ENCODE data around the gene SERTAD2. TPM values are rescaled to one million over a fixed set of nuclear protein-coding genes. Genes with fewer than 3 reads are reported as not detected.

Gene SERTAD2
- total RNA-seq, 1 donor from 2014 or later, result 42.2 TPM

GRCh38 chr2:64699712-64700111 is 46.0 kb upstream of the SERTAD2 start:
- H3K27me3 ChIP-seq (ENCODE audit: insufficient read depth, low read length), result no peaks in the 10 kb centered on the region
- no peak overlapping the region for H3K9ac ChIP-seq (ENCODE audit: low read length)
- no peak overlapping the region for H3K4me3 ChIP-seq (ENCODE audit: insufficient read depth, low read depth, low read length)
- no peak for TF ChIP-seq CTCF (IDR thresholded peaks at IDR 0.05; ENCODE audit: insufficient read depth, low read depth, low read length)
- no peak for TF ChIP-seq EZH2 (IDR thresholded peaks at IDR 0.05; ENCODE audit: insufficient read depth, low read length)
- peaks cover 35% of the 10 kb centered on the region for H3K4me1 ChIP-seq (ENCODE audit: insufficient read depth, low read length)
- no peaks in the 10 kb centered on the region for H3K9me3 Mint-ChIP-seq (ENCODE audit: unreplicated experiment)
- no peaks in the 10 kb centered on the region for H3K79me2 ChIP-seq (ENCODE audit: insufficient read depth, low read length)
- H3K9me3 ChIP-seq (ENCODE audit: insufficient read depth, low read depth, low read length), result no peaks in the 10 kb centered on the region
- H3K27ac Mint-ChIP-seq (ENCODE audit: unreplicated experiment), result peak overlapping the region; percentile 97
- H3K27ac ChIP-seq (ENCODE audit: low read depth, low read length), result no peak overlapping the region
- no peaks in the 10 kb centered on the region for H3K36me3 Mint-ChIP-seq (ENCODE audit: low read depth, unreplicated experiment)
- no peaks in the 10 kb centered on the region for H4K20me1 ChIP-seq (ENCODE audit: insufficient read depth, low read length)
- no peak overlapping the region for H2AFZ ChIP-seq (ENCODE audit: low read depth, low read length)
- H3K36me3 ChIP-seq (ENCODE audit: insufficient read depth, low read length), result no peaks in the 10 kb centered on the region
- no peak for FAIRE-seq
- peaks cover 46% of the 10 kb centered on the region for H3K4me1 Mint-ChIP-seq (ENCODE audit: low read depth, unreplicated experiment)
- H3K27me3 Mint-ChIP-seq (ENCODE audit: low read depth, unreplicated experiment), result no peaks in the 10 kb centered on the region
- H3K4me3 Mint-ChIP-seq (ENCODE audit: unreplicated experiment), result no peak overlapping the region
- H3K4me2 ChIP-seq (ENCODE audit: low read length), result no peak overlapping the region
- no peak for DNase-seq (ENCODE audit: low read depth)

DNA sequence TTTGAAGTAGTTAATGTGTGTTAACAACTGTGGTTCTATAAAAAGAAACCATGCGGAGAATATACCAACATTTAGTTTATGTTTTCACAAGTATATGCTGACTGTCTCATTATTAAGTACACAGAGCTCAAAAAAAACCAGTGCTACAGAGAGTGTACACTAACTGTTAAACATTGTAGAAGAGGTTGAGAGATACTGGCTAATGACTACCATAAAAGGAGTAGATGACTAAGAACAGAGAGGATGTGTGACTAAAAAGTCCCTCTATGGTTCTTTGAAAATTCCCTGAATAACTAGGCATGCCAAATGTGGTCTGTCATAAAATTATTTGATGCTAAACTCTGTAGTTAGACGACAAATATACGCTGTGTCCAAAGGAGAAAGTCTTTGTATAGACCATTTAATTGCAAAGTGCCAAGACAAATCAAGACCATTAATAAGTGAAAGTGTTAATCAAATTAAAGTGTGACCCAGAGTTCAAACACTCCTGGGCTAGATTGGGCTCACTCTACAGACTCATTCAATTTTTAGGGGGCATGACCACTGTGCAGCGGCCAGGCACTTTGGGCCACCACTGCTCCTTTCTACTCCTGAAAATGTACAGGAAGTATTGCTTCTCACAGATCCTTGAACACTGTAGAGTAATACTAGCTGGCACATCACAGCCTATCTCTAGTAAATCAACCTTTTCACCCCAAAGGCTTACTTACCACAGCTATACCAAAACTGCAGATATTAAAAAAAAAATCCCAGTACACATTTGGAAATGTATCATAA is 45.1 kb upstream of the SERTAD2 start:
- H3K9me3 ChIP-seq (ENCODE audit: insufficient read depth, low read depth, low read length), result no peaks in the 10 kb centered on the region
- Mint-ChIP-seq H3K27ac (ENCODE audit: unreplicated experiment) (peak overlapping the region; percentile 97), H3K4me1 (ENCODE audit: low read depth, unreplicated experiment) (peaks cover 46% of the 10 kb centered on the region), H3K36me3 (ENCODE audit: low read depth, unreplicated experiment) (no peaks in the 10 kb centered on the region), H3K27me3 (ENCODE audit: low read depth, unreplicated experiment) (no peaks in the 10 kb centered on the region), H3K4me3 (ENCODE audit: unreplicated experiment) (peak overlapping the region; percentile 20), H3K9me3 (ENCODE audit: unreplicated experiment) (no peaks in the 10 kb centered on the region)
- H3K79me2 ChIP-seq (ENCODE audit: insufficient read depth, low read length), result no peaks in the 10 kb centered on the region
- H3K27ac ChIP-seq (ENCODE audit: low read depth, low read length), result peak overlapping the region; percentile 75
- no peak overlapping the region for H3K4me3 ChIP-seq (ENCODE audit: insufficient read depth, low read depth, low read length)
- TF ChIP-seq CTCF (IDR thresholded peaks at IDR 0.05; ENCODE audit: insufficient read depth, low read depth, low read length), result no peak
- peak; percentile 97 for FAIRE-seq
- H3K4me2 ChIP-seq (ENCODE audit: low read length), result peak overlapping the region; percentile 62
- H3K27me3 ChIP-seq (ENCODE audit: insufficient read depth, low read length), result no peaks in the 10 kb centered on the region
- peaks cover 35% of the 10 kb centered on the region for H3K4me1 ChIP-seq (ENCODE audit: insufficient read depth, low read length)
- H3K9ac ChIP-seq (ENCODE audit: low read length), result peak overlapping the region; percentile 18
- H2AFZ ChIP-seq (ENCODE audit: low read depth, low read length), result no peak overlapping the region
- H4K20me1 ChIP-seq (ENCODE audit: insufficient read depth, low read length), result no peaks in the 10 kb centered on the region
- H3K36me3 ChIP-seq (ENCODE audit: insufficient read depth, low read length), result no peaks in the 10 kb centered on the region
- peak; percentile 96 for DNase-seq (ENCODE audit: low read depth)

- no peaks in the 10 kb centered on the region for H4K20me1 ChIP-seq (ENCODE audit: insufficient read depth, low read length)
Observed at GRCh38 chr2:64698177-64698643, 44.5 kb upstream of the SERTAD2 start.

More at GRCh38 chr2:64698177-64698643, 44.5 kb upstream of the SERTAD2 start:
- H3K4me2 ChIP-seq (ENCODE audit: low read length), result peak overlapping the region; percentile 62
- no peak overlapping the region for H2AFZ ChIP-seq (ENCODE audit: low read depth, low read length)
- Mint-ChIP-seq H3K4me3 (ENCODE audit: unreplicated experiment) (peak overlapping the region; percentile 45), H3K36me3 (ENCODE audit: low read depth, unreplicated experiment) (no peaks in the 10 kb centered on the region), H3K9me3 (ENCODE audit: unreplicated experiment) (no peaks in the 10 kb centered on the region), H3K4me1 (ENCODE audit: low read depth, unreplicated experiment) (peaks cover 46% of the 10 kb centered on the region), H3K27ac (ENCODE audit: unreplicated experiment) (peak overlapping the region; percentile 97), H3K27me3 (ENCODE audit: low read depth, unreplicated experiment) (no peaks in the 10 kb centered on the region)
- H3K4me3 ChIP-seq (ENCODE audit: insufficient read depth, low read depth, low read length), result no peak overlapping the region
- H3K27ac ChIP-seq (ENCODE audit: low read depth, low read length), result peak overlapping the region; percentile 75
- H3K27me3 ChIP-seq (ENCODE audit: insufficient read depth, low read length), result no peaks in the 10 kb centered on the region
- H3K9me3 ChIP-seq (ENCODE audit: insufficient read depth, low read depth, low read length), result no peaks in the 10 kb centered on the region
- FAIRE-seq (no peak), DNase-seq (ENCODE audit: low read depth) (no peak)
- H3K79me2 ChIP-seq (ENCODE audit: insufficient read depth, low read length), result no peaks in the 10 kb centered on the region
- no peak overlapping the region for H3K9ac ChIP-seq (ENCODE audit: low read length)
- H3K4me1 ChIP-seq (ENCODE audit: insufficient read depth, low read length), result peaks cover 35% of the 10 kb centered on the region
- TF ChIP-seq EZH2 (IDR thresholded peaks at IDR 0.05; ENCODE audit: insufficient read depth, low read length) (no peak), CTCF (IDR thresholded peaks at IDR 0.05; ENCODE audit: insufficient read depth, low read depth, low read length) (no peak)
- H3K36me3 ChIP-seq (ENCODE audit: insufficient read depth, low read length), result no peaks in the 10 kb centered on the region

Measured in astrocyte (in vitro differentiated cells and primary cell).